ENCODE data around the gene RPS6KA2.

RPS6KA2 gene

DNA sequence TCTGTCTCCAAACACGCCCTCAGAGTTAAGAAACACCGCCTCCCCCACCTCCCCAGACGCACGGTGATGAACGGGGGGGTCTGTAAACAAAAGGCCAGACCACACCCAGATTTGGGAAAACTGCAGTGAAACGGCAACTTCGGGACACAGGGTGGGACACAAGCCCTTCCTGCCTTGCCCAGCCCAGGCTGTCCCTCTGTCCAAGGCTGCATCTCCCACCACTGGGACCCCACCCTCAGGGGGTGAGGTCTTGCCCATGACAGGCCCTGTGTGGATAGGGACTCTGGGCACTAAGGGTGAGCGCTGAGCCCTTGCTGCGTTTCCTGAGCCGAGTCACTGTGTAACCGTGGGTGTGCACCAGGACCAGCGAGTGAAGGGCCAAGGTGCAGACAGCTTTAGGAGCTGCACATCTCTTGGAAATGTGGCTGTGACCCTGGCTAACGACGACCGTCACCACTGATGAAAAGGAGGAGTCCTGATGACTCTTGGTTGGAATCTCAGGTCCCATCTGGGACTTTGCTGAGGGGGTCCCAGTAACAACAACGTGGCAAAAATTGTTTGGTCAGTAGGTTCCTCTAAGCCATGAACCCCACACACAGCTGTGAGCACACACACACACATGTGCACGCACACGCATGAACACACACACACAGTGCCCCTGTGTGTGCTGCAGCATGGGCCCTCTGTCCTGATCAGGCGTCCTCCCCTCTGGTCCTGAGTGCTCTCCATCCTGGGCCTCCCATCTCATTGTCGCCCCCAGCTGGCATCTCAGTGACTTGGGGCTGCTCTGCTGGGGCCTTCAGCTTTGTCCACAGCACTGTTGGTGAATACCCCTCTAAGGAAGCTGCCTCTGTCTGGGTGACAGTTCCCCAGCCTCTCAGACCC lies 141.2 kb downstream of the RPS6KA2 start:
- DNase-seq (ENCODE audit: low spot score) = no peak

DNA sequence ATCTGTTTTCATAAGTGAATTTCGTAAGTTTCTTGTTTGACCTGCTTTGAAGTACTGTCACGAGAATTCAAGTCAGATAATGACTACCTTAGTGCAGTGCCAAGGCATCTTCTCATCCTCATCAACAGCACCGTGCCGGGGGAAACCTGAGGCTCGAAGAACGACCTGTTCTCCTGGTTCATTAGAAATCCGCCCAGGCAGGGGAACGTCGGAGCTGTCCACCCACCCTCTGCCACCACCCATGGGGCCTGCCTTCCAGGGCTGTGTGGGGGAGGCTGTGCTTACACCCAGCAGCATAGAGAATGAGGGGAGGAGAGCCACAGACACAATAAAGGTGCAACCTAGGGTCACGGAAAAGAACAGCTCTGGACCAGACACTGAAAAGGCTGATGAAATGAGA lies 142.2 kb downstream of the RPS6KA2 start:
- DNase-seq (ENCODE audit: low spot score) = no peak

DNA sequence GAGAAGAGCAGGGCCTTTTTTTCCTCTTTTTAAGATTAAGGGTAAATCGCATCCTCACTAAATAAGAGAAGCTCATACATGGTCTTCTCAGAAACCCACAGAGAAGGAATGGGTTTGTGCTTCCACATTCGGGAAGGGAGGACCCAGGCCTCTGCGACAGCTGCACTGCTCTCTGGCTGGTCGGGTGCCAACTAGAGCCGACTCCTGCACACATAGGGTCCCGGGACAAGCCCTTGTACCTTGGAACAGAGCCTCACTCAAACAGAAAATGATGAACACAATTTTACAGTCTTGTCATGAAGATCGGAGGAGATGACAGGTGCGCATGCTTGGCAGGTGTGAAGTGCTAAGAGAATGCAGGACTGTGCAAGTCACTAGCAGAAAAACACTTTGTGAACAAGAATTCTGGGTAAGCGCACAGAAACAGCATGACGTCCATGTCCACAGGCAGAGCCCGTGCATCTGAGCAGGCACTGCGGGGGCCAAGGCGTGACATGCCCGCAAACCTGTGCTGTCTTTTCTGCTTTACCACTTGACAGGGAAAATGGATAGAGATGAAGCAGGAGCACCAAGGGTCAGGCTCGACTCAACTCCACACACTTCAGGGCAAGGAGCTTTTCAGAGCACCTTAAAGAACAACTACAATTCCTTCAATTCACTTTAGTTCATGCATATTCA lies 143.3 kb downstream of the RPS6KA2 start:
- DNase-seq (ENCODE audit: low spot score) = no peak

DNA sequence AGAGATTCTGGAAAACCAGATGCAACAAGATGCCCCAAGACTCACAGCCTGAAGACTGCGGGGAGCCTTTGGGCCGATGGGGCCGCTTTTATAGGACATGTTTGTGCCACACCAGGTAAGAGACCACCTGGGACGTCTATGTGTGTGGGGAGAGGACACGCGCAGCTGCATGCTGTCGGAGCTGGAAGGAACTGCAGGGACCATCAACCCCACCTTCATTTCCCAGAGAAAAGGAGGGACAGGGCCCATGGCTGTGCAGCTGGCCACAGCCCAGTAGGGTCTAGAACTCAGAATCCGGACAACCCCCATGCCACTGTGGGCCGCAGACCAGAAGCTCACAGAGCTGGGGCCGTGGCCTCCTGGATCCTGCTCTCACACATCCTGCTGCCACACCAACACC lies 144.0 kb downstream of the RPS6KA2 start:
- no peak for DNase-seq (ENCODE audit: low spot score)

DNA sequence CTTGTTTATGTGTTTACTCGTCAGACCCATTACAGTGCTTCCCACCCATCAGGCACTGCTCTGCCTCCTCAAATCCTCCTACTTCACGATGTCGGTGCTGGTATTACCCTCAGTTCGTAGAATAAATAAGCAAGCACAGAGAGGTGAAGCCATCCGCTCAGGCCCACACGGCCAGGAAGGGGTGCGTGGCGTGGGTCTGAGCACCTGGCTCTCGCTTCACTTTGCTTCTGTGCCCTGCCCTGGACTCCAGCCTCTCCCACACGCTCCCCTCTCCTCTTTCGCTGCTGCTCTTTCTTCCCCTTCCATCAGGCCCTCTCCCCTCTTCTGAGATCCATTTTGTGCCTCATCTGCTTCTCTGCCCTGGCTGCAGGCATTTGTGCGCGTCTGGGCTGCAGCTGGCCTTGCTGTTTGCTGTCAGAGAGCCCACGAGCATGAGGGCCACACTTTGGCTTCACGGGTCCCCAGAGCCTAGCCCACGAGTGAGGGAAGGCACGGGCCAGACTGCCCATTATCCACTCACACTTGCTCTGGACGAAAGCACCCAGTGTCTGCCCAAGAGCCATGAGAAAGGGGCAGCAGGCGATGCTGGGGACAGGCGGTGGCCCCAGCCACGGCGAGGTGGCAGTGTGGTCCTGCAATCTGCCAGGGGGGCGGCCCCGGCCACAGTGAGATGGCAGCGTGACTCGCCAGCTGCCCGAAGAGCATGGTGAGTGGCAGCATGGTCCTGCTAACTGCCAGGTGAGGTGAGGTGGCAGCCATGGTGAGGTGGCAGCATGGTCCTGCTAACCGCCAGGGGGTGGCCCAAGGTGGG lies 148.1 kb downstream of the RPS6KA2 start:
- no peak for DNase-seq (ENCODE audit: low spot score)

DNA sequence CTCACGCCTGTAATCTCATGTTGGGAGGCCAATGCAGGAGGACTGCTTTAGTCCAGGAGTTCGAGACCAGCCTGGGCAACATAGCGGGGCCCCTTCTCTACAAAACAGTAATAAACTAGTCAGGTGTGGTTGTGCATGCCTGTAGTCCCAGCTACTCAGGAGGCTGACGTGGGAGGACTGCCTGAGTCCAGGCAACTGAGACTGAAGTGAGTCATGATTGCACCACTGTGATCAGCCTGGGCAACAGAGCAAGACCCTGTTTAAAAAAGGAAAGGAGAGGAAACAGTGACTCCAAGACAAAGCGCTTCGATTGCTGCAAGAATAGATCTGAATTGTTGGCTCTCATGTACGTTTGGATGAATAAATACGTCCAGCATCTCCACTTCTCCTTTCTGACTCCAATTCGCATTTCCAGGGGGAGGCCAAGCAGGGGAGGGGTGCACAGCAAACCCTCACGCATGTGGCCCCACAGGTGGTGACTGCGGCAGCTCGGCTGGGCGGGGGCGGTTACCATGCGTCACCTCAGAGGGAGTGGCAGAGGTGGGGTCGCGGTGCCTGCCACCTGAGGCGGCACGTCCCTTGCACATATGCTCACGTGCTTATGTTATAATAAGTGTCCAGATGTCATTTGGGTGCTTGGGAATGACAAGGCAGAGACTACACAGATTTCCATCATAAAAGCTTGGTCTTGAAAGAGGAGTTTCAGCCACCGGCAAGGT lies 149.2 kb downstream of the RPS6KA2 start:
- no peak for DNase-seq (ENCODE audit: low spot score)

DNA sequence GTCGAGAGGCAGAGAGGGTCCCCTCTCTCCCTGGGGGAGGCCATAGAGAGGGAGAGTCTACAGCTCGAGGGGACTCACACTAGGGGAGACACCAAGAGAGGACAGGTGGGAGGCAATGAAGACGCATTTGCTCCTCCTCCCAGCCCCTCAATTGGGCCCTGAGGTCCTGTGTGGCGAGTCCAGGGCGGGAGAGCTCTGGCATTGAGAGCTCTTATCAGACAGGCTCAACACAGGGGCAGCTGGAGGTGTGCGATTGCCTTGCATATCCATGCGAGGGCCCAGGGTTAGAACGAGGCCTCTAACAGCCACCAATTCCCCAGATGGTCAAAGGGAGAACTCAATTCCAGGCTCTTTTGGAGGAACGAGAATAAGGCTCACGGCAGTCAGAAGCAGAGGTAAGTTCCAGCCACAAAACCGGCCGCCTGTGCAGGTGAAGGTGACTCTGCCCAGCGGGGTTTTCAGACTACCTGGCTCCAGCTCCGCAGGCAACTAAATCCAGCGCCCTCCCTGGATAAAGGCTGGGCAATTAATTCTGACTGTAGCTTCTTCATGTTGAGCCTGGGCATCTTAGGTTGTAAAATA lies 150.3 kb downstream of the RPS6KA2 start:
- no peak for DNase-seq (ENCODE audit: low spot score)

DNA sequence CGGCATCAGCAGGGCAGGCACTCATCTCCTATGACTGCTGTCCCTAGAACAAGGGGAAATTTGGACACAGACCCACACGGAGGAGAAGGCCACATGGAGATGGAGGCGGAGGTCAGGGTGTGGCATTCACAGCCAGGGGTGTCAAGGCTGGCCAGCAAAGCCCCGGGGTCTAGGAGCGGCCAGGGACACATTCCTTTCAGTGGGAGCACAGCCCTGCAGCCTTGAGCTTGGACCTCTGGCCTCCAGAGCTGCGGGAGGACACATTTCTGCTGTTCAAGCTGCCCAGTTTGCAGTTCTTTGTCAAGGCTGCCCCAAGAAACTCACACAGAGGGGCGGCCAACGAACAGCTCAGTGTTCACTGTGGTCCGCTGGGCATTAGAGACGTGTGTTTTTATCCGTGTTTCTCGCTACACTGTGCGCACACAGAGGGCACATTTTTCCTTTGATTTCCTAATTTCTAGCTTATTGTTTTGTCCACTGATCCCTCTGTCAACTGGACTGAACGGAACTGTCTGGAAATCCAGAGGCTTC lies 150.9 kb downstream of the RPS6KA2 start:
- no peak for DNase-seq (ENCODE audit: low spot score)

DNA sequence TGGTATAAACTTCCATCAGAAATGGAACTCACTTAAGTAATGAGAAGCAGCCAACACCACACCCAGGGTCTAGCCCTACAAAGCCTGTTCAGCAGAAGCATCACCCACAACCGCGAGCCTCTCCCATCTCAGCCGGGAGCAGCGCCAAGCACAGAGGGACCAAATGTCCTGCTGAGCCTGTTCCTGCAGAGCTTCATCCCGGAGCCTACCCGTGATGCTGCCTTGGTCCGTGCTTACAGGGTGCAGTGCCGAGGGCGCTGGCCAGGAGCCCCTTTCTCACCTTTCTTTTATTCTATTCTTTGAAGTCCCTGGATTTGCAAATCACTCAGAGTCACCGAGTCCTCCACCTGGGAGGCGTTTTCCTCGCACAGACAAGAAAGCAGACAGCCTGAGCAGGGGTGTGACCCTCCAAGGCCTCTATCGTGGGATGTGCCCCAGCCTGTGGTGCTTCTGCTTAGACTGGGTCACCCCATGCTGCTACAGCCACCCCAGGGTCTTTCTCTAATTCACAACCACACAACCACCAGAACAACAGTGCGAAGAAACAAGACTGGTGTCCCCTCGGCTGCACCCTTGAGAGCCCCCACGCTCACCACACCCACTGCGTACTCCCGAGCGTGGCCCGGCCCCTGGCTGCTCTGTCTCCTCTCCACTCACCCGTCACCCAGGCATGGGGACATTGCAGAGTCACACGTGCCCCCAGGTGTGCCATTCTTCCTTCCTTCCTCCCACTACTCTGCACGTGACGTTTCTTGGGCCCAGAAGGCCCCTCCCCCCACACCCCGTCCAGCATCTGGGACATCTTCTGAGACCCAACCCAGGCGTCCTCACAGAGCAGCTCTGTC lies 152.1 kb downstream of the RPS6KA2 start:
- DNase-seq (ENCODE audit: low spot score) = no peak

DNA sequence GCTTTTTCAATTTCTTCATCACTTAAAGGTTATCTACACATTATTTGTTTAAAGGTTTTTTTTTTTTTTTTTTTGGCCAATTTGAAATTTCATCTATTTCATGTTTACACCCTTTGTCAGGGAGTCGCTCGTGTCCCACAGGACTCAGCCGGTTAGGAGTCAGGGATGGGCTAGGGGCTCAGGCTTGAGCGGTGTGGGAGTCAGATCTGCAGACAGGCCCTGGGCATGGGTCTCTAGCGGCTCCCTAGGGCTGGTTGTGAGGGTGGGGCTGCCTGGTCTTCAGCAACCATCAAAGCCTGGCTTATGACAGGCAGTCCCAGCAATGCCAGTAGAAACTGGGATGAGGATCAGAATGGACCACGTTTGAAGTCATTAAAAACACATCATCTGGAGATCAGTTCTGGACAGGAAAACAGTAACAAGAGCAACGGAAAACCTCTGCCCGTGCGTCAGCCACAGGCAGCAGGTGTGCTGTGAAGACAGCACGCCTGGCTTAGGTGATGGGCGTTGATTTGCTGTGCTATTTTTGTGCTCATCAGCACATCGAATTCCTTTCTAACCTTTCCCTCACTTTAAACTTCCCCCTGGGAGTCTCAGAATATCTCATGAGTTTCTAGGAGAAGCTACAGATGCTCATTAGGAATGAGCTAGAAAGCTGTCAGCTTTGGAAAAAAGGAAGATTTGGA lies 153.0 kb downstream of the RPS6KA2 start:
- DNase-seq (ENCODE audit: low spot score) = no peak

DNA sequence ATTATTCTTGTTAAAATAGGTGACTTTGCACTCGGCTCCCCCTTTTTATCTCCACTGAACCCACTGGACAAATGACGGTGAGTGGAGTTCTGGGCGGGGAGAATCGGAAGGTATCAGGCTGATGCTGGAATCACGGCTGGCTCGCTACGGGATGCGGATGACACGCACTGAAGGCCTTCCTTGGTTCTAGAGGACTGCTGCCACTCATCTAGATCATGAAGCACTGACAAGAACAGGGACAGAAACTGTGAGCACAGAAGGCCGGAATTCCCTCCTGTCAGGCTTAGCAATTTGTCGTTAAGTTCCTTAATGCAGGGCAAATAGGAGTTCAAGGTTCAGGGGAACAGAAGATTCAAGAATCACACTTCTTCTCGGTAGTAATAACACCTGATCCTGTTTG lies 154.4 kb downstream of the RPS6KA2 start:
- no peak for DNase-seq (ENCODE audit: low spot score)

DNA sequence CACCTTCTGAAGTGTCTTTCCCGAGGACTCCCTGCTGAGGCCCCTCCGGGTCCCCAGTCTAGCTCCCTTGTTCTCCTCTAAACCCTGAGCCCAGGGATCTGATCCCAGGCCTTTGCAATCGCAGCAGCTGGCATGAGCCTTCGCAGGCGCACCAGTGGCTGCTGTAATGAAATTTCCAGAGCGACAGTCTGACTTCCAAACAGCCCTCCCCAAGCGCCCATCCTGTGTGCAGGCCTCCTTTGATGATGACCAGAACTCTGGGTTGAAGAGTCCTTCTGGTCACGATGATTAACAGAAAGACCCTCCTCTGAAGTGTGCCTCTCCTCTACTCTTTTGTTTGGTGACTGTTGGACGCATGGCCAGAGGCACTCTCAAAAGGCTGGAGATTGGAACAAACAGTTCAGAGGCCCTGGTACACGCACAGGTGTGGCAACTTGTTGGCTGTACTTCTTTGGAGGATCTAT lies 155.2 kb downstream of the RPS6KA2 start:
- no peak for DNase-seq (ENCODE audit: low spot score)

DNA sequence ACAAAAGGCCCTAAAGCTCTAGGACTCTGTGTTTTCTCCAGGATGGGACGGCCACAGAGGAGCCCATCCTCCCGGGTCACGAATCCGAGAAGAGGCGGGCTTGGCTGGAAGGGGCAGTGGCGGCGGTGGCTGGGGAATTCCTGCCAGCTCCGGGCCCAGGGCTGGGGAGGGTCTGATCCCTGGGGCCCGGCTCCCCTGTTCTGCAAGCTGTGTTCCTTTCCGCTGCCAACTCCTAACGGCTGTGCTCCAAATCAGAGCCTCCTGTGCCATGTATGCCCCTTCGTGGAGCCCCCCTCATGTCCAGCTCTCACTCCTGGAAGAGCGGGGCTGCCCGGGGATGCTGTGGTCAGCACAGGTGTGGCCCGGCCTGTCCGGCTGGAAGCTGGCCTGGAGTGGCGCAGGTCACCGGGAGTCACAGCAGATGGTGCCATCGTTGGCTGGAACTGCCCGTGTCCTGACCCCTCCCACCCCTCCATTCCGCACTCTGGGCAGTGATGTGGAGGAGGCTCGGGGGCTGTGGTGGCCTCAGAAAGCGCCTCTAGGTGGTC lies 156.1 kb downstream of the RPS6KA2 start:
- no peak for DNase-seq (ENCODE audit: low spot score)

DNA sequence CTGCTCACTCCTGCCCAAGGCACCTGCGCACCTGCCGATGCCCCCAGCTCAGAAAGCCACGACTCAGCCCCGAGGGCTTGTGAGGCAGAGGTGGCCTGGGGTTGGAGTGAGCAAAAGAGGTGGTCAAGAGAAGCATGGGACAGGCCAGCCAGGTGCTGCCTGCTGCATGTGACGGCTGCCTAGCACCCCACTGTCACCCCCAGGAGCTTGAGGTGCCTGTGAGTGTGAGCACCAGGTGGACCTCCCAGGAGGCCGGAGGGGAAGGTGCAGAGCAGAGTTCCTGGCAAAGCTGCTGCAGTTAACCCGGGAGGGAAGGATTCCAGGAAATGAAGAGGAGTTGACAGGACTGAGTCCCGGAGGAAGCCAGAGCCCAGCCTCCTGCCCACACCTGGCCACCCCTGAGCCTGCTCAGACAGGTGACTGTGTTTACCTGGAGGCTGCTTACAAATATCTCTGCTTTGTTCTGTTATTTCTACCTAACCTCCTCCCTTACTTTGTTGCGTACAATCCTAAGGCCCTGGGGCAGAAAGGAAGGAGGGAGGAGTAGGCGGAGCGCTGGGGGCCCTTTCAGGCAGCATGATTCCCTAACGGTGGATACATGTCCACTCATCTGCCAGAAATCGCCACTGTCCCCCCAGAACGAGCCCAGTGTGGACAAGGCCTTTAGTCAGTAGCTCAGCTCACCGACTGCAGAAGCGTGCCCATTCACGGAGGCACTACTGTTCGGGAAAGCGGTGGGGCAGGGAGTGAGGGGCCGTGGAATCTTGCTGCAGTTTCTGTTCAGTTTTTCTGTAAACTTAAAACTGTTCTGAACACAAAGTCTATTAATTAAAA lies 156.8 kb downstream of the RPS6KA2 start:
- no peak for DNase-seq (ENCODE audit: low spot score)

DNA sequence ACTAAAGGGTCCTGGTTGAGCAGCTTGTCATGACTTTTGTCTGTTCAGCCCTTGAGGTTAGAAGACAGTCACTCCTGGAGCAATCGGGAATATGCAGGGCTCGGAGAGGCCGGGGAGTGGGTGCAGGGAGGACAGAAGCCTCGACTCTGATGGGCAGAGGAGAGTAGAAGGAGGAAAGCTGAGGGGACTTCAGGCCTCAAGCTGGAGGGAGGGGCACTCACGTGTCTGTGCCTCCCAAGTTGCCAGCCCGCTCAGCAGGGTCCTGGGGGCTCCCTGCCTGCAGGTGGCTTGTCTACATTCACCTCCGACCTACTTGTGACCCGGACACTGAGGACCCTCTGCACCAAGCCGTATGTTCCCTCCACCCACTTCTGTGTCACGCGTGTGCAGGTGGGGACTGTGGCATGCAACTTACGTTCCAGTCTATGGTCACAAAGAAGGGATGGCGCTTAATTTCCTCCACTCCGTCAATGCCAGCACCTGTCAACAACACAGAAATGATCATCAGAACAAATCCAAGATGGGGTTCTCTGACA lies 157.6 kb downstream of the RPS6KA2 start:
- DNase-seq (ENCODE audit: low spot score) = no peak

DNA sequence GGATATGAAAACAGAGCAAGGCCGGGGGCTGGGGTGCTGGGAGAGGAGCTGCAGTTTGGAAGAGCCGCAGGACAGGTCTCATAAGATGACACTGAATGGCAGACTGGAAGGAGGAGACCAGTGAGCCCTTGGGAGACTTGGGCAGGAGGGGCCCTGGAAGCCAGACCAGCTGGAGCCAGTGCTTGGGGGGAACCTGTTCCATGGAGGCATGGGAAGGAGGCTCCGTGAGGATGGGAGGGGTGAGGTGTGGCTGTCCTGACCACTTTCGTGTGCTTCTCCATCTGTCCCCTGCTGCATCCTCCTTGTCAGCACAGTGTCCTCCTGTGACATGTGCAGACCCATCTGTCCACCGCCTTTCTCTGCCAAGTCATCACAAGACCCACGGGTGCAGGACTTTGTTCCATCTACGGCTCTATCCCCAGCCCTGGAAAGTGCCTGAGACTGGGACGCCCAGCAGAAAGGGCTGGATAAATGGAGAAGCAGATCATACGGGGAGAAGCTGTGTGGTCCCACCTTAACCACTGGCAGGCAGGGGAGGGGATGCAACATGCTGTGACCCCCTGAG lies 159.5 kb downstream of the RPS6KA2 start:
- DNase-seq (ENCODE audit: low spot score) = no peak

DNA sequence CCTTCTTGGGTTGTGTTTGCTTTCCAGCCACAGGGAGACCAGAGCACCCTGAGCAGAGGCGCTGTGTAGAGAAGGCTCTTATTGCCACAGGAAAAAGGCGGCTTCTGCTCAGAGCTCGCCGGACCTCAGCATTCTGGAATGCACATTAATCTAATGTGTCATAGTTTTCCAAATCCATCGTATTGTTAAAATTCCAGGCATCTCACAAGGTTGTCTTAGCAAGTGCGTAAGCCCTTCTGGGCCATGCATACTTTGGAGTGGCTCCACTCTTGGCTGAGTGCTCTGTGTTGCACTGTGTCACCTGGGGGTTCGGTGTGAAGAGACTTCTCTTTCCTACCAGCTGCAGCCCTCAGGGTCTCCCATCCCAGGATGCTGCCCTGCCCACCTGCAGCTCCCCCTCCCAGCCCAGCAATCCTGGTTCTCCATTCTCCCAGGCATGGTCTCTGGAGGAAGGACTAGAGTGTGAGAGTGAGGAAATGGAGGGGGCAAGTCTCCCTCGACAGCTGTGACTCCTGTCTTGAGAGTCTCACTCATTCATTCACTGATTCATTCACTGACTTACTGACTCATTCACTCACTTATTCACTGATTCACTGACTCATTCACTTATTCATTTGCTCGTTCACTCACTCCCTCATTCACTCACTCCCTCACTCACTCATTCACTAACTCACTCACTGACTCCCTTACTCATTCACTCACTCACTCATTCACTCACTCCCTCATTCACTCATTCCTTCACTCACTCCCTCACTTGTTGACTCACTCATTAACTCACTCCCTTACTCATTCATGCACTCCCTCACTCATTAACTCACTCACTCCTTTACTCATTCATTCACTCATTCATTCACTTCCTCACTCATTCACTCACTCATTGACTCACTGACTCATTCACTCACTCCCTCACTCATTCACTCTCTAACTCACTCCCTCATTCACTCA lies 160.6 kb downstream of the RPS6KA2 start:
- peak; percentile 62 for DNase-seq (ENCODE audit: low spot score)

Data from RKO (cell line).